ENCODE data around the gene PRR15.

PRR15 gene

GRCh38 chr7:29612596-29612995 is 49.0 kb downstream of the PRR15 start:
- Histone ChIP-seq H3K27me3 (ENCODE audit: control insufficient read depth in 1 of 2, insufficient read depth in 2 of 2, low read length in 2 of 2) (no peaks in the 10 kb centered on the region), H3K27ac (ENCODE audit: low read depth, low read length) (no peak overlapping the region), H3K9ac (ENCODE audit: low read length) (no peak overlapping the region), H3K4me1 (ENCODE audit: insufficient read depth, low read length) (no peaks in the 10 kb centered on the region), H3K4me3 (ENCODE audit: low read depth in 1 of 2, low read length in 2 of 2) (no peak overlapping the region), H3K9me3 (ENCODE audit: low read length) (no peaks in the 10 kb centered on the region), H3K36me3 (ENCODE audit: insufficient read depth, low read length) (no peaks in the 10 kb centered on the region)

DNA sequence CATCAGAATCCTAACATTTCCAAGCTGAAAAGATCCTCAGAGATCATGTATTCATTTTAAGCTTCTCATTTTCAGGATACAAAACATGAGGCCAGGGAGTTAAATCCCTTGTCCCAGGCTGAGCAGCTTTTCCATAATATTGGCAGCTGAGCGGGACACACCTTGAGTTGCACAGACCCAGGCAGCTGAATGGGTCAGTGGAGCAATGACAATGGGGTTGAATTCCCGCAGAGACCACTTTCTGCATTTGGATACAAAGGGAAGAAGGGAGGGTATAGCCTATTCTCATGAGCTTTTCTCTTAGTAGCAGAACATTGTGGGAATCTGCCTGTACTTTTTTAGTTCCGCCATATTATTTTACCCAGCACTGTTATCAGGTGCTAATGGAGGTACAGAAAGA is 49.5 kb downstream of the PRR15 start:
- no peak overlapping the region for H3K4me3 ChIP-seq (ENCODE audit: low read depth in 1 of 2, low read length in 2 of 2)

GRCh38 chr7:29614229-29614628 is 50.6 kb downstream of the PRR15 start:
- H3K9me3 ChIP-seq (ENCODE audit: low read length): no peaks in the 10 kb centered on the region
- no peak overlapping the region for H3K4me3 ChIP-seq (ENCODE audit: low read depth in 1 of 2, low read length in 2 of 2)
- no peaks in the 10 kb centered on the region for H3K36me3 ChIP-seq (ENCODE audit: insufficient read depth, low read length)
- no peak overlapping the region for H3K9ac ChIP-seq (ENCODE audit: low read length)
- no peak overlapping the region for H3K27ac ChIP-seq (ENCODE audit: low read depth, low read length)
- H3K4me1 ChIP-seq (ENCODE audit: insufficient read depth, low read length): no peaks in the 10 kb centered on the region
- no peaks in the 10 kb centered on the region for H3K27me3 ChIP-seq (ENCODE audit: control insufficient read depth in 1 of 2, insufficient read depth in 2 of 2, low read length in 2 of 2)

More for the DNA sequence above, 49.5 kb downstream of the PRR15 start:
- Histone ChIP-seq H3K4me1 (ENCODE audit: insufficient read depth, low read length) (no peaks in the 10 kb centered on the region), H3K27ac (ENCODE audit: low read depth, low read length) (no peak overlapping the region), H3K9me3 (ENCODE audit: low read length) (no peaks in the 10 kb centered on the region), H3K36me3 (ENCODE audit: insufficient read depth, low read length) (no peaks in the 10 kb centered on the region), H3K27me3 (ENCODE audit: control insufficient read depth in 1 of 2, insufficient read depth in 2 of 2, low read length in 2 of 2) (no peaks in the 10 kb centered on the region), H3K9ac (ENCODE audit: low read length) (no peak overlapping the region)
